GM10248 (cell line): Measurements from ENCODE around the gene KRT35.

Source experiments
- CTCF ChIA-PET: fragments of 300-600 bp; sonication (Branson Sonifier 250); formaldehyde crosslinking; extraction: SDS; loops from one replicate; lab custom pipeline; 2021; ENCODE audit warnings: antibody characterized with exemption; lab: Yijun Ruan, JAX
- POLR2A ChIA-PET: fragments of 350-650 bp; sonication (Branson Sonifier 250); formaldehyde crosslinking; extraction: SDS; loops from one replicate; lab custom pipeline; 2020; ENCODE audit warnings: antibody characterized with exemption; lab: Yijun Ruan, JAX
- DNase-seq: peaks from one replicate; pipeline ENCODE4 v3.0.0; 2012; ENCODE audit errors: extremely low spot score
- CTCF ChIP-seq: IDR thresholded peaks from 2 replicates; pipeline ENCODE4 v1.5.1; 2012; ENCODE audit warnings: mild to moderate bottlenecking, low read depth; ENCODE audit errors: extremely low read depth, missing control alignments, control extremely low read depth

KRT35 gene

DNA sequence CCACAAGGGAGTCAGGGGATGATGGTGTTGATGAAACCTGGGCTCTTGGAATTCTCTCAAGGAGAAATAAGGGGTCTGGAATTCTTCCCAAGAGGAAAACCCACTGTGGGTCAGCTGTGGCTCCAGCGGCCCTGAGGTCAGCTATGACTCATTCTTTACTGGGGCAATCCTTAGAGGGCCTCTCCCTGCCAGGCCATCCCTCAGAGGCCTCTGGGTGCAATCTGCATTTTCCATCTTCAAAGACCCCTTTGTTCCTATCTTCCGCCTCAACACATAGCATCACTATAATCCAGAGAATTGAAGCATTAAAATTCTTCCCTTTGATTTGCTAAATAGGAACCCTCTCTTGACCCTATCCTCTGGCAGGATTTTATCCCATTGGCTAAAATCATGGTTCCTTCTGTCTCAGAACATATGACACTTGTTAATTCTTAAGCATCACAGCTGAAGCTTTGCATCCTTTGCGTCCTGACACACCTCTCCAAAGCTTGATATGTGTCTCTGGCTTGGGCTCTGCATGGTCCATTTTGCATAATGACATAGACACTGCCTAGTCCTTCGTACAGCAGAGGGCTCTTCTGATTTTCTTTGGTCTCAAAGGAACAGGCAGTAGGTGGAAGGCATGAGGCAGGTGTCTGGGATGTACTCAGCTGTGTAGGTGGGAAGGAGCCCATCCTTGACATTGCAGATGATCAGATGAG, 52.2 kb downstream of the KRT35 start:
- POLR2A ChIA-PET: no interaction called here
- CTCF ChIA-PET: no interaction called here
- no peak for TF ChIP-seq CTCF
- DNase-seq: no peak
